Measurements from ENCODE around the gene ULK1.
"Not testable (repeated sequence)": the region's sequence is repeated elsewhere in the genome, so short reads cannot be mapped to it uniquely, and the experiment has no call there.

The ULK1 gene

GRCh38 chr12:131959116-131959515, 64.7 kb downstream of the ULK1 start:
- no peaks in the 10 kb centered on the region for H3K27me3 Mint-ChIP-seq
- peaks cover 36 to 75% of the 10 kb centered on the region in 2 donors for H3K4me1 Mint-ChIP-seq
- no peak for ATAC-seq (replicated peaks)
- peaks cover 6 to 21% of the 10 kb centered on the region in 2 donors for H3K36me3 Mint-ChIP-seq
- no peak overlapping the region for H3K4me3 Mint-ChIP-seq
- no peaks in the 10 kb centered on the region for H3K9me3 Mint-ChIP-seq
- peak overlapping the region; percentile 26 for H3K27ac Mint-ChIP-seq
- no peak for DNase-seq

DNA sequence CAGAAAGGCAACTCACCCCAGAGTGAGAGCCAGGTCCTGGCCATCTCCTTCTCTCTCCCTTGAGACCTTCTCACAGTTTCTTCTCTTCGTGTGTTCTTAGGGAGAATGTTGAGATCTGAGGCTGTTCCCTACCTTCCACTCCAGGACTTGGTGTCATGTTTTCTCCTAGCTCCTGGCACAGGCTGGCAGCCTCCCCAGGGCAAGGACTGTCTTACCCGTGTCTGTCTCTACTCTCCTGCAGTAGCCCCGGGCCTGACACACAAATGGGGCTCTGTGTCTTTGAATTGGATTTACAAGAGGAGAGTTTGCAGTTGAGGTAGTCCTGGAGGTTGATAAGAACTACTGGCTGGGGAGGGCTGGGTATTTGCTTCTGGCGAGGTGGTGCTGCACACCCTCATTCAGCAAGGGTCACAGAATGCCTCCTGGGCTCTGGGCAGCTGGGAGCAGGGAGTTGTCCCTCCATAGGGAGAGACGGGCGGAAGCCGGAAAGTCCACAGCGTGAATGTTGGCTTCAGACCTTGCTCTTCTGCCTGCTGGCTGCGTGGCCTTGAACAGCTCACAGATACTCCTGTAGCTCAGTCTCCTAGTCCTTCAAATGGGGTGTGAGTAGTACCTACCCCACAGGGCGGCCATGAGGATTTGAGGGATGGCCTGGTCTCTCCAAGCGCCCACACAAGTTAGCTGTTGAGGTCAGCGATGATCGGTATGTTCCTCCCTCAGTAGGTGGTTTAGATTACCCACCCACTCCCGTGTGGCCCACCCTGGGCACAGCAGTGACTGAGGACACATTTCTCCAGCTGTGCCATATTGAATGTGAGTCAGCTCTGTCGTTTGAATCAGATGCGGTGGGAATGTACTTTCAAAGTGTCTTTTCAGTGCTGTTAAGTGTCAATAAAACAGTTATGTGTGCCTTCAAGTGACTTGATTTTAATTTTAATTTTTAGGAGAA, 65.5 kb downstream of the ULK1 start:
- Mint-ChIP-seq H3K36me3 (peaks cover 6 to 25% of the 10 kb centered on the region in 2 donors), H3K9me3 (no peaks in the 10 kb centered on the region), H3K27me3 (no peaks in the 10 kb centered on the region), H3K4me1 (peaks cover 39 to 74% of the 10 kb centered on the region in 2 donors), H3K27ac (peak overlapping the region; percentile 26), H3K4me3 (no peak overlapping the region)
- ATAC-seq (replicated peaks) (no peak), DNase-seq (no peak)

DNA sequence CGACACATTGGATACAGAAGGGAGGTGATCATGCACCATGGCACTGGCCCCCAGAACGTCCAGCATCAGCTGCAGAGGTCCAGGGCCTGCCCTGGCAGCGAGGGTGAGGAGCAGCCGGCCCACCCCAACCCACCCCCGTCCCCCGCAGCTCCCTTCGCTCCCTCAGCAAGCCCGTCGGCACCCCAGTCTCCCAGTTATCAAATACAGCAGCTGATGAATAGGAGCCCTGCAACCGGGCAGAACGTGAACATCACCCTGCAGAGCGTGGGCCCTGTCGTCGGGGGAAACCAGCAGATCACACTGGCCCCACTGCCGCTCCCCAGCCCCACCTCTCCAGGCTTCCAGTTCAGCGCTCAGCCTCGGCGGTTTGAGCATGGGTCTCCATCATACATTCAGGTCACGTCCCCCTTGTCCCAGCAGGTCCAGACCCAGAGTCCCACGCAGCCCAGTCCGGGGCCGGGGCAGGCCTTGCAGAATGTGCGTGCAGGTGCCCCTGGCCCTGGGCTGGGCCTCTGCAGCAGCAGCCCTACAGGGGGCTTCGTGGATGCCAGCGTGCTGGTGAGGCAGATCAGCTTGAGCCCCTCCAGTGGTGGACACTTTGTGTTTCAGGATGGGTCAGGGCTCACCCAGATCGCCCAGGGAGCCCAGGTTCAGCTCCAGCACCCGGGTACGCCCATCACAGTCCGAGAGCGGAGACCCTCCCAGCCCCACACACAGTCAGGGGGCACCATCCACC, 66.3 kb downstream of the ULK1 start:
- Mint-ChIP-seq H3K36me3 (peaks cover 6 to 29% of the 10 kb centered on the region in 2 donors), H3K4me1 (peaks cover 37 to 70% of the 10 kb centered on the region in 2 donors)
- H3K4me3 Mint-ChIP-seq; H3K27me3 Mint-ChIP-seq; H3K9me3 Mint-ChIP-seq; ATAC-seq (replicated peaks); H3K27ac Mint-ChIP-seq; DNase-seq: not testable (repeated sequence)

DNA sequence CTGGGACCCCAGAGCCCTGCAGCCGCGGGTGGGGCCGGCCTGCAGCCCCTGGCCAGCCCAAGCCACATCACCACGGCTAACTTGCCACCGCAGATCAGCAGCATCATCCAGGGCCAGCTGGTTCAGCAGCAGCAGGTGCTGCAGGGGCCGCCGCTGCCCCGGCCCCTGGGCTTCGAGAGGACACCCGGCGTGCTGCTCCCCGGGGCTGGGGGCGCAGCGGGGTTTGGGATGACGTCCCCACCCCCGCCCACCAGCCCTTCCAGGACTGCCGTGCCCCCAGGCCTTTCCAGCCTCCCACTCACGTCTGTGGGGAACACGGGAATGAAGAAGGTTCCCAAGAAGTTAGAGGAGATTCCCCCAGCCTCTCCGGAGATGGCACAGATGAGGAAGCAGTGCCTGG, 66.9 kb downstream of the ULK1 start:
- DNase-seq; H3K9me3 Mint-ChIP-seq; H3K27me3 Mint-ChIP-seq; H3K27ac Mint-ChIP-seq; H3K4me3 Mint-ChIP-seq; ATAC-seq (replicated peaks): not testable (repeated sequence)
- Mint-ChIP-seq H3K4me1 (peaks cover 33 to 64% of the 10 kb centered on the region in 2 donors), H3K36me3 (peaks cover 6 to 26% of the 10 kb centered on the region in 2 donors)

DNA sequence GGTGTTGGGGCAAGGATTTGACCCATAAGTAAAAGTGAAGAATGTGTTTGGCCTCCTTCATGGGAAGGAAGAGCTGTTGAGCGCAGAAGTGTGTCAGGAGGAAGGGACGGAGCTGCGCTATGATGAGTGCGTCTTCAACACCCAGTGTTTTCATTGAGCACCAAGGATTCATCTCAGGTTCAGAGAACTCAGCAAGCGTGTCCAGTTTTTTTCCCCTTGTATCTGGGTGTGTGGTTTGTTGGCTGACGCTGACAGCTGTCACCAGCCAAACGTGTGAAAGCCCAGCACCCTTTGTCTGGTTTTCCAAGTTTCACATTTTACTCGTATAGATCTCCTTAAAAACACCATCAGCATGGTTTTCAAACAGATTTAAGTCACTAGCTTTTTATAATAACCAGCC, 67.6 kb downstream of the ULK1 start:
- H3K27me3 Mint-ChIP-seq, result no peaks in the 10 kb centered on the region
- no peak overlapping the region for H3K27ac Mint-ChIP-seq
- ATAC-seq (replicated peaks), result no peak
- peaks cover 6 to 26% of the 10 kb centered on the region in 2 donors for H3K36me3 Mint-ChIP-seq
- H3K4me1 Mint-ChIP-seq, result peaks cover 31 to 62% of the 10 kb centered on the region in 2 donors
- no peak for DNase-seq
- H3K9me3 Mint-ChIP-seq, result no peaks in the 10 kb centered on the region
- no peak overlapping the region for H3K4me3 Mint-ChIP-seq

DNA sequence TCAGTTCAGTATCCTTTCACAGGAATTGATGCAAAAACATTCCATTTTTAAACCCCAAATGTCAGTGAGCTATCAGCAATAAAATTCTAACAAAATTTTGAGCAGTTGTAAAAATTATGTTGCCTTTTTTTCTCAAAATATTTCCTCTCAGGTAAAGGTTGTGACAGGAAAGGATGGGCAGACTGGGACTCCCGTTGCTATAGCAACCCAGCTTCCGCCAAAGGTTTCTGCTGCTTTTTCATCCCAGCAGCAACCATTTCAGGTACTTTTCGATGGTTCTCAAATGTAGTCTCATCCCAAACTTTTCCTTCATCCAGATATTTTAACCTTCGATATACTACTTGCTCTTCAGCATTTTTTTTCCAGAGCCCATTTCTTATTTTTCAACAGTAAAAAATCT, 69.0 kb downstream of the ULK1 start:
- peaks cover 10 to 28% of the 10 kb centered on the region in 2 donors for H3K36me3 Mint-ChIP-seq
- ATAC-seq (replicated peaks), result no peak
- DNase-seq, result no peak

GRCh38 chr12:131965073-131965472, 70.7 kb downstream of the ULK1 start:
- ATAC-seq (replicated peaks) (no peak), DNase-seq (no peak)
- peaks cover 11 to 36% of the 10 kb centered on the region in 2 donors for H3K36me3 Mint-ChIP-seq
- H3K4me3 Mint-ChIP-seq, result no peak overlapping the region
- H3K9me3 Mint-ChIP-seq, result no peaks in the 10 kb centered on the region
- H3K27ac Mint-ChIP-seq, result no peak overlapping the region
- no peaks in the 10 kb centered on the region for H3K27me3 Mint-ChIP-seq
- peaks cover 18 to 54% of the 10 kb centered on the region in 2 donors for H3K4me1 Mint-ChIP-seq

More for the DNA sequence above, 69.0 kb downstream of the ULK1 start:
- no peaks in the 10 kb centered on the region for H3K27me3 Mint-ChIP-seq
- H3K9me3 Mint-ChIP-seq, result no peaks in the 10 kb centered on the region
- no peak overlapping the region for H3K4me3 Mint-ChIP-seq
- no peak overlapping the region for H3K27ac Mint-ChIP-seq
- peaks cover 29 to 63% of the 10 kb centered on the region in 2 donors for H3K4me1 Mint-ChIP-seq

DNA sequence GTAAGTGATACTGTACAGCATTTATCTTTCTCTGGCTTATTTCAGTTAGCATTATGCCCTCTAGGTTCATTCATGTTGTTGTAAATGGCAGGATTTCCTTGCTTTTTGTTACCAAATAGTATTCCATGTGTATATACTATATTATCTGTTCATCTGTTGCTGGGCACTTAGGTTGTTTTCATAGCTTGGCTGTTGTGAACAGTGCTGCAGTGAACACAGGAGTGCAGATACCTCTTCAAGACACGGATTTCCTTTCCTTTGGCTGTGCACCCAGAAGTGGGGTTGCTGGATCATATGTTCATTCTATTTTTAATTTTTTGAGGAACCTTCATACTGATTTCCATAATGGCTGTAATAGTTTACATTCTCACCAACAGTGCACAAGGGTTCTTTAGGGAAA, 76.8 kb downstream of the ULK1 start:
- Mint-ChIP-seq H3K27me3 (no peaks in the 10 kb centered on the region), H3K9me3 (no peaks in the 10 kb centered on the region), H3K4me1 (peaks cover 11 to 48% of the 10 kb centered on the region in 2 donors), H3K27ac (no peak overlapping the region), H3K4me3 (no peak overlapping the region), H3K36me3 (peaks cover 8 to 19% of the 10 kb centered on the region in 2 donors)
- no peak for DNase-seq
- no peak for ATAC-seq (replicated peaks)
